ENCODE results near the gene RELB. TPM values are rescaled to one million over a fixed set of nuclear protein-coding genes. Genes with fewer than 3 reads are reported as not detected.

RELB gene
- total and polyA plus RNA-seq, 9 of the 15 experiments (the other 6 are each of a cell fraction or from before 2014, with no cell fraction given): 0.15 to 1.1 (median 0.28) TPM; not detected in 2

- TF ChIP-seq ZBTB2 (IDR thresholded peaks at IDR 0.05): 0 out of 2 replicates have a peak, but pooled peaks have one; percentile 20
- no peak for TF ChIP-seq POLR2H (tag; IDR thresholded peaks at IDR 0.05; ENCODE audit: low read depth)
- no peak for TF ChIP-seq ARNT (IDR thresholded peaks at IDR 0.05)
- no peak for TF ChIP-seq CEBPG (CRISPR knock-in tag; IDR thresholded peaks at IDR 0.05)
- no peak for TF ChIP-seq CEBPG (tag; conservative IDR thresholded peaks at IDR 0.05 in 1 of 2, IDR thresholded peaks at IDR 0.05 in 1 of 2)
- peak; percentile 71 for TF ChIP-seq HDAC2 (IDR thresholded peaks at IDR 0.05)
- TF ChIP-seq SP1 (CRISPR knock-in tag; IDR thresholded peaks at IDR 0.05): peak; percentile 15; the same call in 1 of the 2 replicates
- TF ChIP-seq HOXB6 (CRISPR knock-in tag; IDR thresholded peaks at IDR 0.05; ENCODE audit: borderline replicate concordance): no peak
- peak; percentile 53; the same call in 1 of the 2 replicates for TF ChIP-seq SPI1 (IDR thresholded peaks at IDR 0.05; ENCODE audit: borderline replicate concordance, low read depth, low read length)
- TF ChIP-seq ZKSCAN8 (CRISPR knock-in tag; IDR thresholded peaks at IDR 0.05): no peak
- 0 out of 2 replicates have a peak, but pooled peaks have one; percentile 63 for TF ChIP-seq SMARCA5 (IDR thresholded peaks at IDR 0.05)
- TF ChIP-seq CBX3 (IDR thresholded peaks at IDR 0.05; ENCODE audit: borderline replicate concordance in 1 of 2, low read length in 2 of 2): no peak
- TF ChIP-seq UBTF (IDR thresholded peaks at IDR 0.05; ENCODE audit: borderline replicate concordance in 1 of 2, low read depth in 2 of 2, low read length in 2 of 2): peak; percentile 47 to 62; a peak in 2 of 4 replicates
- TF ChIP-seq NR2C1 (IDR thresholded peaks at IDR 0.05): peak; percentile 53; the same call in 1 of the 2 replicates
- TF ChIP-seq NR2C1 (tag; IDR thresholded peaks at IDR 0.05): peak; percentile 63; the same call in 1 of the 2 replicates
- peak in 1 of 2 experiments; percentile 56; a peak in 1 of 4 replicates for TF ChIP-seq HDAC1 (IDR thresholded peaks at IDR 0.05)
- no peak for TF ChIP-seq ZNF785 (CRISPR knock-in tag; IDR thresholded peaks at IDR 0.05)
- peak; percentile 41 for TF ChIP-seq NFIC (IDR thresholded peaks at IDR 0.05)
- 0 out of 2 replicates have a peak, but pooled peaks have one; percentile 78 for TF ChIP-seq RERE (CRISPR knock-in tag; IDR thresholded peaks at IDR 0.05; ENCODE audit: borderline replicate concordance)
Observed at GRCh38 chr19:45075301-45076028, 74.2 kb downstream of the RELB start (continued).

All from K562 (cell line).